ENCODE data around the gene B3GAT3.

Gene B3GAT3

GRCh38 chr11:62621567-62622470, at the start of gene B3GAT3:
B3GAT3 (minus strand) TSS chr11:62621986; CDS start chr11:62621947, 39 bp downstream.
- Histone ChIP-seq H3K36me3 (ENCODE audit: insufficient read depth, low read length) (peaks cover 4% of the 10 kb centered on the region; the same call in 1 of the 2 replicates), H3K4me1 (ENCODE audit: control insufficient read depth, insufficient read depth, low read length, unreplicated experiment) (peaks cover 13% of the 10 kb centered on the region), H3K27me3 (ENCODE audit: insufficient read depth, low read length) (no peaks in the 10 kb centered on the region), H3K27ac (ENCODE audit: low read depth, low read length) (peak within 1 kb of the TSS; percentile 93), H3K79me2 (ENCODE audit: control insufficient read depth, insufficient read depth, low read length, unreplicated experiment) (peaks cover 4% of the 10 kb centered on the region), H3K4me3 (ENCODE audit: low read depth, low read length) (peak within 1 kb of the TSS; percentile 85), H2AFZ (ENCODE audit: low read length, unreplicated experiment) (no peak within 1 kb of the TSS)

DNA sequence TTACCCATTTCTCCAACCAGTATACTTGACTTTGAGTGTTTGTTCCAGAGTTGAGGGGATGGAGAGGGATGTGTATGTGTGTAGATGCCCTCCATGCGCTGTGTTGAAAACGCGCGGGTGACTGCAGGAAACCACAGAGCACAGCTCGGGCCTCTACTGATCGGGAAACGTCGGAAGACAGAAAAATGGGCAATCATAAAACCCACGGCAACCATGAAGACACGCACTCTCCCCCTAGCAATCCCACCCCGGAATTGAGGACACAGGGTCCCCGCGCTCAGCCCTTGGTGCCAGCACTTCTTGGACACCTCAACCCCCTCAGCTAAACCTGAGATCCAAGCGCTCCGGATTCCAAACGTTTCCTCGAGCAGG, 49.4 kb upstream of the B3GAT3 start:
- H3K4me1 ChIP-seq (ENCODE audit: control insufficient read depth, insufficient read depth, low read length, unreplicated experiment), result peaks cover 35% of the 10 kb centered on the region
- H2AFZ ChIP-seq (ENCODE audit: low read length, unreplicated experiment), result peak overlapping the region; percentile 73
- H3K4me3 ChIP-seq (ENCODE audit: low read depth, low read length), result peak overlapping the region; percentile 84
- peaks cover 34% of the 10 kb centered on the region for H3K79me2 ChIP-seq (ENCODE audit: control insufficient read depth, insufficient read depth, low read length, unreplicated experiment)
- peak overlapping the region; percentile 73 for H3K27ac ChIP-seq (ENCODE audit: low read depth, low read length)
- H3K36me3 ChIP-seq (ENCODE audit: insufficient read depth, low read length), result peaks cover 12% of the 10 kb centered on the region; the same call in 1 of the 2 replicates
- no peaks in the 10 kb centered on the region for H3K27me3 ChIP-seq (ENCODE audit: insufficient read depth, low read length)

DNA sequence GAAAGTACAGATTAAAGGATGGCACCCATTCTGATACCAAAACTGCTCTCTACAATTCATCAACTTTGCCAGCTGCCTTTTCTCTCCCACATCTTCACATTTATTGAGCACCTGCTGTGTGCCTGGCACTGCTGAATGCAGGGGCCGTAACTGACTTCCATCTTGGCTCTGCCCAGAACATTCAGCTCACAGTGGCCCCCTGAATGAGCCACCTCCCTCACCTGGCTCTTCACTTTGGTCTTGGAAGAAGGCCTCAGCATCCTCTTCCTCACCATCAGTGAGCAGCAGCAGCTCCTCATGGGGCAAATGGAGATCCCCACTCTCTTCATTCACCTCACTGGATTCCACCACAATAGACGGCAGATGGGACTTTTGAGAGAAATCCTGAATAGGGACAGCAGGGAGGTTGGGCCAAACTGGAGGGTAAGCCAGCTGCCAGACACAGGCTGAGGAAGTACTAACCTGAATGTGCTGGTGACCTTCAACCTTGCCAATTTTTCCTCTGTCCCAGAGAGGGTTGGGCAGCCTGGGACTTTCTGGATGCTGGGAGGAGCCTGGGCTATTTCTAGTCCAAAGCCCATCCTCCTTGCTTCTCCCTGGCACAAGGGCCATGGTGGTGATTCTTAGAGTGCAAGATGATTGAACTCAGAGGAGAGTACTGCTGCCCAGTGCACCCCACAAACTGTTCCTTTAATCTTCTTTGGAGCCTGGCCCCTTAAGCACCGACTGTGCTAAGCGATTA, 47.8 kb upstream of the B3GAT3 start:
- H3K79me2 ChIP-seq (ENCODE audit: control insufficient read depth, insufficient read depth, low read length, unreplicated experiment), result peaks cover 47% of the 10 kb centered on the region
- no peaks in the 10 kb centered on the region for H3K27me3 ChIP-seq (ENCODE audit: insufficient read depth, low read length)
- H3K4me3 ChIP-seq (ENCODE audit: low read depth, low read length), result peak overlapping the region; percentile 11; the same call in 1 of the 2 replicates
- peaks cover 12% of the 10 kb centered on the region; the same call in 1 of the 2 replicates for H3K36me3 ChIP-seq (ENCODE audit: insufficient read depth, low read length)
- H3K4me1 ChIP-seq (ENCODE audit: control insufficient read depth, insufficient read depth, low read length, unreplicated experiment), result peaks cover 36% of the 10 kb centered on the region
- no peak overlapping the region for H2AFZ ChIP-seq (ENCODE audit: low read length, unreplicated experiment)
- H3K27ac ChIP-seq (ENCODE audit: low read depth, low read length), result peak overlapping the region; percentile 19

DNA sequence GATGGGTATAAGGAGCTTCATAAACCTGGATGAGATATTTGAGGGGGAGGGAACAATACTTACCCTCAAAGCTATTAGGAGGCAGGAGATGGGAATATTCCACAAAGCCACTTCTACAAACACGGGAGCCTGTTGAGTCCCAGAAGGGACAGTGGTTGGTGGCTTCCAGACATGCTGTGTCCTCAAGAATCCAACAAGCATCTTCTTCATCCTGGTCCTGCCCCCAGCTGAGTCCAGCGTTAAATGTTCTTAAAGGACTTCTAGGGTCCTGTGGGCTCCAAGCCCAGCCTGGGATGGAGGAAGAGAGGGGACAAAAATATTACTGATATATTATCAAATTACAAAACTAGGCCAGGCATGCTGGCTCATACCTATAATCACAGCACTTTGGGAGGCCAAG, 45.7 kb upstream of the B3GAT3 start:
- Histone ChIP-seq H3K4me3 (ENCODE audit: low read depth, low read length) (peak overlapping the region; percentile 99), H3K27ac (ENCODE audit: low read depth, low read length) (0 out of 2 replicates have a peak overlapping the region, but pooled peaks have one; percentile 10), H3K36me3 (ENCODE audit: insufficient read depth, low read length) (peaks cover 15% of the 10 kb centered on the region; the same call in 1 of the 2 replicates), H3K79me2 (ENCODE audit: control insufficient read depth, insufficient read depth, low read length, unreplicated experiment) (peaks cover 45% of the 10 kb centered on the region), H3K27me3 (ENCODE audit: insufficient read depth, low read length) (no peaks in the 10 kb centered on the region), H2AFZ (ENCODE audit: low read length, unreplicated experiment) (no peak overlapping the region), H3K4me1 (ENCODE audit: control insufficient read depth, insufficient read depth, low read length, unreplicated experiment) (peaks cover 28% of the 10 kb centered on the region)

DNA sequence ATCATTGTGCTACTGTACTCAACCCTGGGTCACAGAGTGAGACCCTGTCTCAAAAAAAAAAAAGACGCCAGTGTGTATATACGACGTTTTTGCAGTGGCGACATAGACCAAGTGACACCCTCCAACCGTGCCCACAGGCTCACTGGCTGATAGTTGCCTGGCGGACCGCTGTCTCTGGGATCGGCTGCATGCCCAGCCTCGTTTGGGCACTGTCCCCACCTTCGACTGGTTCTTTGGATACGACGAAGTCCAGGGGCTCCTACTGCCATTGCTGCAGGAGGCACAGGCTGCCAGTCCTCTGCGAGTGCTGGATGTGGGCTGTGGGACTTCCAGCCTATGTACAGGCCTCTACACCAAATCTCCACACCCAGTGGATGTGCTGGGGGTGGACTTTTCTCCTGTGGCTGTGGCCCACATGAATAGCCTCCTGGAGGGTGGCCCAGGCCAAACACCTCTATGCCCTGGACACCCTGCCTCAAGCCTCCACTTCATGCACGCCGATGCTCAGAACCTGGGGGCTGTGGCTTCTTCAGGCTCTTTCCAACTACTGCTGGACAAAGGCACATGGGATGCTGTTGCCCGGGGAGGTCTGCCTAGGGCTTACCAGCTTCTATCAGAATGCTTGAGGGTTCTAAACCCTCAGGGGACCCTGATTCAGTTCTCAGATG, 44.6 kb upstream of the B3GAT3 start:
- Histone ChIP-seq H2AFZ (ENCODE audit: low read length, unreplicated experiment) (no peak overlapping the region), H3K79me2 (ENCODE audit: control insufficient read depth, insufficient read depth, low read length, unreplicated experiment) (peaks cover 37% of the 10 kb centered on the region), H3K4me3 (ENCODE audit: low read depth, low read length) (peak overlapping the region; percentile 99), H3K36me3 (ENCODE audit: insufficient read depth, low read length) (peaks cover 15% of the 10 kb centered on the region; the same call in 1 of the 2 replicates), H3K27me3 (ENCODE audit: insufficient read depth, low read length) (no peaks in the 10 kb centered on the region), H3K27ac (ENCODE audit: low read depth, low read length) (peak overlapping the region; percentile 62; the same call in 1 of the 2 replicates), H3K4me1 (ENCODE audit: control insufficient read depth, insufficient read depth, low read length, unreplicated experiment) (peaks cover 26% of the 10 kb centered on the region)

DNA sequence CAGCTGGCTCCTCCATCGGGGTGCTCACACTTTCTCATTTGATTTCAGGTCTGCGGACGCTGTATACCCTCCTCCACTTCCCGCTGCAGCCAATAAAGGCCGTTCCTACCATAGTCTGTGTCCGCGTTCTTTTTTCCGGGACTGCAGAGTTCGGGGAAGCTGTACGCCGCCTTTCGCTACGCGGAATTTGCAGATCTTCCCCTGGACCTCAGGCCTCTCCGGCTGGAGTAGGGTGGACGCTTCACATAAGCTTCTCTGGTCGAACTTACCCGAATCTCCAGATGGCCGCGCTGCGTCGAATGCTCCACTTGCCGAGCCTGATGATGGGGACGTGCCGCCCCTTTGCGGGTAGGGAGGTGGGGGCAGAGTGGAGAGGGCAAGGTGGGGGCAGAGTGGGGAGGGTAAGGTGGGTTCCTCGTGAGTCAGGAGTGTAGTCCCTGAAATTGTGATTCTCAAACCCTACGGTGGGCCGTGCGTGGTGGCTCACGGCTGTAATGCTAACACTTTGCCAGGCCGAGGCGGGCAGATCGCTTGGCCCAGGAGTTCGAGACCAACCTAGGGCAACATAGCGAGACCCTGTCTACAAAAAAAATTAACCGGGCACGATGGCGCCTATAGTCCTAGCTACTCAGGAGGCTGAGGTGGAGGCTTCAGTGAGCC, 43.9 kb upstream of the B3GAT3 start:
- Histone ChIP-seq H3K36me3 (ENCODE audit: insufficient read depth, low read length) (peaks cover 15% of the 10 kb centered on the region; the same call in 1 of the 2 replicates), H2AFZ (ENCODE audit: low read length, unreplicated experiment) (no peak overlapping the region), H3K79me2 (ENCODE audit: control insufficient read depth, insufficient read depth, low read length, unreplicated experiment) (peaks cover 37% of the 10 kb centered on the region), H3K27me3 (ENCODE audit: insufficient read depth, low read length) (no peaks in the 10 kb centered on the region), H3K27ac (ENCODE audit: low read depth, low read length) (peak overlapping the region; percentile 62), H3K4me1 (ENCODE audit: control insufficient read depth, insufficient read depth, low read length, unreplicated experiment) (peaks cover 26% of the 10 kb centered on the region), H3K4me3 (ENCODE audit: low read depth, low read length) (peak overlapping the region; percentile 99)

- Histone ChIP-seq H3K4me3 (ENCODE audit: low read depth, low read length) (peak within 1 kb of the TSS; percentile 99), H3K36me3 (ENCODE audit: insufficient read depth, low read length) (peaks cover 15% of the 10 kb centered on the region; the same call in 1 of the 2 replicates), H3K27ac (ENCODE audit: low read depth, low read length) (peak within 1 kb of the TSS; percentile 62), H2AFZ (ENCODE audit: low read length, unreplicated experiment) (peak within 1 kb of the TSS; percentile 83), H3K79me2 (ENCODE audit: control insufficient read depth, insufficient read depth, low read length, unreplicated experiment) (peaks cover 37% of the 10 kb centered on the region), H3K27me3 (ENCODE audit: insufficient read depth, low read length) (no peaks in the 10 kb centered on the region), H3K4me1 (ENCODE audit: control insufficient read depth, insufficient read depth, low read length, unreplicated experiment) (peaks cover 25% of the 10 kb centered on the region)
These were observed 43.4 kb upstream of the B3GAT3 start, which contains the start of the genes C11orf98 and CSKMT for GRCh38 chr11:62665075-62665598. C11orf98 (minus strand) TSS chr11:62665210; CDS start chr11:62665169, 41 bp downstream. CSKMT (plus strand) TSS chr11:62665312; CDS start chr11:62665880, 568 bp downstream.

- H3K36me3 ChIP-seq (ENCODE audit: insufficient read depth, low read length), result peaks cover 15% of the 10 kb centered on the region; the same call in 1 of the 2 replicates
- H3K4me3 ChIP-seq (ENCODE audit: low read depth, low read length), result peak overlapping the region; percentile 99
- H3K27ac ChIP-seq (ENCODE audit: low read depth, low read length), result peak overlapping the region; percentile 42
- peaks cover 19% of the 10 kb centered on the region for H3K4me1 ChIP-seq (ENCODE audit: control insufficient read depth, insufficient read depth, low read length, unreplicated experiment)
- H3K79me2 ChIP-seq (ENCODE audit: control insufficient read depth, insufficient read depth, low read length, unreplicated experiment), result peaks cover 37% of the 10 kb centered on the region
- peak overlapping the region; percentile 83 for H2AFZ ChIP-seq (ENCODE audit: low read length, unreplicated experiment)
- H3K27me3 ChIP-seq (ENCODE audit: insufficient read depth, low read length), result no peaks in the 10 kb centered on the region
These were observed 42.8 kb upstream of the B3GAT3 start for GRCh38 chr11:62664405-62665074.

- Histone ChIP-seq H3K36me3 (ENCODE audit: insufficient read depth, low read length) (no peaks in the 10 kb centered on the region), H2AFZ (ENCODE audit: low read length, unreplicated experiment) (no peak overlapping the region), H3K79me2 (ENCODE audit: control insufficient read depth, insufficient read depth, low read length, unreplicated experiment) (peaks cover 11% of the 10 kb centered on the region), H3K4me1 (ENCODE audit: control insufficient read depth, insufficient read depth, low read length, unreplicated experiment) (no peaks in the 10 kb centered on the region), H3K4me3 (ENCODE audit: low read depth, low read length) (no peak overlapping the region), H3K27ac (ENCODE audit: low read depth, low read length) (no peak overlapping the region), H3K27me3 (ENCODE audit: insufficient read depth, low read length) (no peaks in the 10 kb centered on the region)
These were observed 35.1 kb upstream of the B3GAT3 start for GRCh38 chr11:62656796-62657429.
